ENCODE measurements around the gene JMJD1C. TPM values are rescaled to one million over a fixed set of nuclear protein-coding genes. Genes with fewer than 3 reads are reported as not detected.
"Not testable (repeated sequence)": the region's sequence is repeated elsewhere in the genome, so short reads cannot be mapped to it uniquely, and the experiment has no call there.

The JMJD1C gene
- total RNA-seq, 1 experiment from 2014 or later: 66.3 TPM

DNA sequence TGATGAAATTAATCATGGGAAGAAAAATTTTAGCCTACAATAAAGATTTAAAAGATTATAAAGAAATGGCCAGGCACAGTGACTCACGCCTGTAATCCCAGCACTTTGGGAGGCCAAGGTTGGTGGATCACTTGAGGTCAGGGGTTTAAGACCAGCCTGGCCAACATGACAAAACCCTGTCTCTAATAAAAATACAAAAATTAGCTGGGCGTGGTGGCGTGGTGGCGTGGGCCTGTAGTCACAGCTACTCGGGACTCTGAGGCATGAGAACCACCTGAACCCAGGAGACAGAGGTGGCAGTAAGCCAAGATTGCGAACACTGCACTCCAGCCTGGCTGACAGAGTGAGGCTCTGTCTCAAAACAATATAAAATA lies 26.5 kb upstream of the JMJD1C start:
- H2AFZ ChIP-seq (ENCODE audit: low read depth, low read length, poor library complexity, severe bottlenecking); H3K4me3 ChIP-seq (replicated peaks in 1 of 2; ENCODE audit: low read depth in 1 of 2, low read length in 2 of 2); RAD21 ChIA-PET (ENCODE audit: low non-redundant PET in 1 of 2, low total read pairs in 2 of 2, uncharacterized antibody in 2 of 2, unreplicated experiment in 2 of 2); BruUV-seq (replicated peaks); H3K9ac ChIP-seq (ENCODE audit: low read length); intact Hi-C loops (cut with micrococcal nuclease); DNase-seq (ENCODE audit: low read depth, low spot score); H4K20me1 ChIP-seq (ENCODE audit: insufficient read depth); H3K9me3 ChIP-seq (ENCODE audit: control insufficient read depth in 1 of 2, insufficient read depth in 1 of 2, low read depth in 1 of 2, low read length in 2 of 2); H3K36me3 ChIP-seq (ENCODE audit: control insufficient read depth in 1 of 2, insufficient read depth in 2 of 2, low read length in 2 of 2); H3K9me2 ChIP-seq (ENCODE audit: insufficient read depth); H3K27me3 ChIP-seq (ENCODE audit: insufficient read depth, low read length): not testable (repeated sequence)
- POLR2A ChIA-PET: interaction anchor here (0.8 to 1.5 kb wide), 2 partner anchors 9 to 27 kb away, joined by 3 to 5 read pairs; no protein-coding TSS in a partner anchor
- ATAC-seq: peak; percentile 70
- peaks cover 76% of the 10 kb centered on the region for H3K79me2 ChIP-seq (ENCODE audit: insufficient read depth, low read length)
- peak overlapping the region; percentile 2; the same call in 1 of the 2 replicates for H3K4me2 ChIP-seq (ENCODE audit: low read length)
- peaks cover 28 to 35% of the 10 kb centered on the region in 2 experiments for H3K4me1 ChIP-seq (ENCODE audit: control insufficient read depth in 1 of 2, insufficient read depth in 2 of 2, low read length in 2 of 2)
- peak overlapping the region; percentile 62; the same call in 1 of the 2 replicates for H3K27ac ChIP-seq (ENCODE audit: low read depth, low read length)
- CTCF ChIA-PET: interaction anchor here (1.4 kb wide), 1 partner anchor 325 kb away, joined by 3 read pairs; no protein-coding TSS in a partner anchor

- no TSS peak for BruUV-seq (replicated peaks)
- RAD21 ChIA-PET (ENCODE audit: low non-redundant PET in 1 of 2, low total read pairs in 2 of 2, uncharacterized antibody in 2 of 2, unreplicated experiment in 2 of 2): no interaction called here
- no peaks in the 10 kb centered on the region for H4K20me1 ChIP-seq (ENCODE audit: insufficient read depth)
- intact Hi-C loops (cut with micrococcal nuclease): no loop called here
- H3K4me1 ChIP-seq (ENCODE audit: control insufficient read depth in 1 of 2, insufficient read depth in 2 of 2, low read length in 2 of 2): peaks cover 28 to 35% of the 10 kb centered on the region in 2 experiments
- POLR2A ChIA-PET: interaction anchor here (1.5 kb wide), 1 partner anchor 8 kb away, joined by 5 read pairs; no protein-coding TSS in a partner anchor
- H3K9me3 ChIP-seq (ENCODE audit: control insufficient read depth in 1 of 2, insufficient read depth in 1 of 2, low read depth in 1 of 2, low read length in 2 of 2): no peaks in the 10 kb centered on the region; a peak in 1 of 4 replicates
- H3K4me2 ChIP-seq (ENCODE audit: low read length): peak overlapping the region; percentile 2; the same call in 1 of the 2 replicates
- CTCF ChIA-PET: interaction anchor here (0.8 to 1.4 kb wide), 2 partner anchors 14 to 325 kb away, joined by 3 read pairs; no protein-coding TSS in a partner anchor
- H3K9ac ChIP-seq (ENCODE audit: low read length): no peak overlapping the region
- DNase-seq (ENCODE audit: low read depth, low spot score): no peak
- H3K27ac ChIP-seq (ENCODE audit: low read depth, low read length): peak overlapping the region; percentile 62; the same call in 1 of the 2 replicates
- H3K4me3 ChIP-seq (replicated peaks in 1 of 2; ENCODE audit: low read depth in 1 of 2, low read length in 2 of 2): no peak overlapping the region
- no peaks in the 10 kb centered on the region for H3K9me2 ChIP-seq (ENCODE audit: insufficient read depth)
- H2AFZ ChIP-seq (ENCODE audit: low read depth, low read length, poor library complexity, severe bottlenecking): no peak overlapping the region
- H3K27me3 ChIP-seq (ENCODE audit: insufficient read depth, low read length): no peaks in the 10 kb centered on the region
- H3K79me2 ChIP-seq (ENCODE audit: insufficient read depth, low read length): peaks cover 77% of the 10 kb centered on the region
- TF ChIP-seq EGR1 (IDR thresholded peaks at IDR 0.05; ENCODE audit: low read depth) (no peak), CEBPB (IDR thresholded peaks at IDR 0.05; ENCODE audit: low read depth) (peak; percentile 95), RAD21 (IDR thresholded peaks at IDR 0.05; ENCODE audit: low read depth) (no peak), YY1 (IDR thresholded peaks at IDR 0.05; ENCODE audit: extremely low read depth, insufficient replicate concordance, low read depth, low read length) (no peak), CTCF (IDR thresholded peaks at IDR 0.05 in 2 of 3, conservative IDR thresholded peaks at IDR 0.05 in 1 of 3; ENCODE audit: borderline replicate concordance in 1 of 3, insufficient read depth in 1 of 3, low read depth in 2 of 3, low read length in 2 of 3) (no peak), EZH2 (IDR thresholded peaks at IDR 0.05) (no peak)
- H3K36me3 ChIP-seq (ENCODE audit: control insufficient read depth in 1 of 2, insufficient read depth in 2 of 2, low read length in 2 of 2): no peaks in the 10 kb centered on the region
- peak; percentile 74 for ATAC-seq
Measured at GRCh38 chr10:63491588-63492316, 26.0 kb upstream of the JMJD1C start.

Data from HCT116 (cell line).